ENCODE results near the gene SGCA. TPM values are rescaled to one million over a fixed set of nuclear protein-coding genes. Genes with fewer than 3 reads are reported as not detected.

SGCA gene
- total RNA-seq, 1 experiment from 2014 or later: not detected

- Histone ChIP-seq H2AFZ (ENCODE audit: low read length) (no peak overlapping the region), H4K20me1 (ENCODE audit: low read length) (no peaks in the 10 kb centered on the region), H3K4me1 (ENCODE audit: insufficient read depth, low read length) (peaks cover 14% of the 10 kb centered on the region), H3K4me3 (ENCODE audit: low read length) (no peak overlapping the region), H3K9me2 (replicated peaks; ENCODE audit: low read length) (no peaks in the 10 kb centered on the region), H3K9ac (ENCODE audit: low read length) (no peak overlapping the region), H3K79me2 (ENCODE audit: low read length) (no peaks in the 10 kb centered on the region), H3K27ac (ENCODE audit: low read length) (no peak overlapping the region), H3K27me3 (ENCODE audit: low read length) (no peaks in the 10 kb centered on the region), H3F3A (ENCODE audit: low read length, unreplicated experiment) (no peaks in the 10 kb centered on the region), H3K36me3 (ENCODE audit: low read depth, low read length) (no peaks in the 10 kb centered on the region; the same call in 1 of the 2 replicates), H3K4me2 (ENCODE audit: low read length) (no peak overlapping the region), H3K9me3 (ENCODE audit: low read length) (no peaks in the 10 kb centered on the region)
- CTCF ChIA-PET: interaction anchor here (0.6 kb wide), 1 partner anchor 28 kb away, joined by 3 read pairs; no protein-coding TSS in a partner anchor
- POLR2A ChIA-PET (ENCODE audit: unreplicated experiment): no interaction called here
- intact Hi-C loops (cut with micrococcal nuclease): no loop called here
- ATAC-seq: no peak
- DNase-seq: no peak
- TF ChIP-seq EZH2 (IDR thresholded peaks at IDR 0.05; ENCODE audit: low read length, unreplicated experiment): no peak
- TF ChIP-seq CTCF (conservative IDR thresholded peaks at IDR 0.05; ENCODE audit: low read depth, low read length): no peak
- no peak for TF ChIP-seq EZH2phosphoT487 (IDR thresholded peaks at IDR 0.05; ENCODE audit: borderline replicate concordance, low read length)
- BruUV-seq (replicated peaks): no TSS peak
Observed at GRCh38 chr17:50196036-50196435, 30.2 kb downstream of the SGCA start.

- CTCF ChIA-PET: interaction anchor here (0.5 to 0.7 kb wide), 3 partner anchors 27 to 102 kb away, joined by 3 to 6 read pairs (median 5); no protein-coding TSS in a partner anchor
- Histone ChIP-seq H2AFZ (ENCODE audit: low read length) (no peak overlapping the region), H3K36me3 (ENCODE audit: low read depth, low read length) (no peaks in the 10 kb centered on the region), H4K20me1 (ENCODE audit: low read length) (no peaks in the 10 kb centered on the region), H3K9me3 (ENCODE audit: low read length) (no peaks in the 10 kb centered on the region), H3K4me1 (ENCODE audit: insufficient read depth, low read length) (peaks cover 18% of the 10 kb centered on the region), H3K9ac (ENCODE audit: low read length) (no peak overlapping the region), H3K27ac (ENCODE audit: low read length) (no peak overlapping the region), H3K27me3 (ENCODE audit: low read length) (0 out of 2 replicates have a peak, but pooled peaks cover 6% of the 10 kb centered on the region), H3K79me2 (ENCODE audit: low read length) (no peaks in the 10 kb centered on the region), H3K9me2 (replicated peaks; ENCODE audit: low read length) (no peaks in the 10 kb centered on the region), H3K4me3 (ENCODE audit: low read length) (no peak overlapping the region), H3F3A (ENCODE audit: low read length, unreplicated experiment) (no peaks in the 10 kb centered on the region), H3K4me2 (ENCODE audit: low read length) (no peak overlapping the region)
- DNase-seq: no peak
- no peak for ATAC-seq
- TF ChIP-seq EZH2 (IDR thresholded peaks at IDR 0.05; ENCODE audit: low read length, unreplicated experiment) (no peak), CTCF (conservative IDR thresholded peaks at IDR 0.05; ENCODE audit: low read depth, low read length) (no peak), EZH2phosphoT487 (IDR thresholded peaks at IDR 0.05; ENCODE audit: borderline replicate concordance, low read length) (no peak)
- POLR2A ChIA-PET (ENCODE audit: unreplicated experiment): no interaction called here
- no TSS peak for BruUV-seq (replicated peaks)
- intact Hi-C loops (cut with micrococcal nuclease): no loop called here
Observed at GRCh38 chr17:50196826-50197225, 31.0 kb downstream of the SGCA start.

GRCh38 chr17:50198026-50198669 is 32.3 kb downstream of the SGCA start:
- peaks cover 18% of the 10 kb centered on the region for H3K4me1 ChIP-seq (ENCODE audit: insufficient read depth, low read length)
- no peak overlapping the region for H2AFZ ChIP-seq (ENCODE audit: low read length)
- DNase-seq (peak; percentile 91), ATAC-seq (peak; percentile 5; the same call in 1 of the 2 replicates)
- H3K27ac ChIP-seq (ENCODE audit: low read length): peak overlapping the region; percentile 92
- H3K36me3 ChIP-seq (ENCODE audit: low read depth, low read length): no peaks in the 10 kb centered on the region
- H3F3A ChIP-seq (ENCODE audit: low read length, unreplicated experiment): no peaks in the 10 kb centered on the region
- 0 out of 2 replicates have a peak, but pooled peaks cover 6% of the 10 kb centered on the region for H3K27me3 ChIP-seq (ENCODE audit: low read length)
- peak overlapping the region; percentile 69; the same call in 1 of the 2 replicates for H3K4me3 ChIP-seq (ENCODE audit: low read length)
- POLR2A ChIA-PET (ENCODE audit: unreplicated experiment): interaction anchor here (0.6 kb wide), 1 partner anchor 46 kb away, joined by 4 read pairs; no protein-coding TSS in a partner anchor
- no peaks in the 10 kb centered on the region for H3K9me2 ChIP-seq (replicated peaks; ENCODE audit: low read length)
- H3K9ac ChIP-seq (ENCODE audit: low read length): peak overlapping the region; percentile 84
- no TSS peak for BruUV-seq (replicated peaks)
- TF ChIP-seq EZH2 (IDR thresholded peaks at IDR 0.05; ENCODE audit: low read length, unreplicated experiment) (no peak), CTCF (conservative IDR thresholded peaks at IDR 0.05; ENCODE audit: low read depth, low read length) (peak; percentile 95)
- H4K20me1 ChIP-seq (ENCODE audit: low read length): no peaks in the 10 kb centered on the region
- CTCF ChIA-PET: interaction anchor here (0.6 to 1.1 kb wide), 6 partner anchors 10 to 1150 kb away, joined by 3 to 19 read pairs (median 4); no protein-coding TSS in a partner anchor
- intact Hi-C loops (cut with micrococcal nuclease): loop anchor here (1.0 kb wide), 2 partner anchors 29 to 104 kb away; no protein-coding TSS in a partner anchor
- H3K4me2 ChIP-seq (ENCODE audit: low read length): peak overlapping the region; percentile 85
- no peaks in the 10 kb centered on the region for H3K9me3 ChIP-seq (ENCODE audit: low read length)
- H3K79me2 ChIP-seq (ENCODE audit: low read length): no peaks in the 10 kb centered on the region
